Measurements from ENCODE around the gene ZC3HAV1. TPM values are rescaled to one million over a fixed set of nuclear protein-coding genes. Genes with fewer than 3 reads are reported as not detected.
"Not testable (repeated sequence)": the region's sequence is repeated elsewhere in the genome, so short reads cannot be mapped to it uniquely, and the experiment has no call there.

ZC3HAV1 gene
- polyA plus RNA-seq (ENCODE audit: insufficient read depth in 1 of 5, insufficient read length in 5 of 5, low replicate concordance in 1 of 5), result 10 to 100 TPM; 15.7 to 24.0 (median 17.5) TPM
- long read RNA-seq, donor 1, partial matches to known transcripts, result 0 of 1 reads
- long read RNA-seq, donor 1, other reads (novel, unspliced or antisense), result 0 of 1 reads
- long read RNA-seq, donor 2, full-length matches to known transcripts, result 1 of 1 reads
- long read RNA-seq, donor 2, partial matches to known transcripts, result 0 of 1 reads
- long read RNA-seq, donor 2, other reads (novel, unspliced or antisense), result 0 of 1 reads
- long read RNA-seq, donor 3, full-length matches to known transcripts, result 2 of 2 reads
- long read RNA-seq, donor 3, partial matches to known transcripts, result 0 of 2 reads
- long read RNA-seq, donor 3, other reads (novel, unspliced or antisense), result 0 of 2 reads
- long read RNA-seq, donor 4, result 0 reads
- long read RNA-seq, donor 5, full-length matches to known transcripts, result 2 of 2 reads
- long read RNA-seq, donor 5, partial matches to known transcripts, result 0 of 2 reads
- long read RNA-seq, donor 5, other reads (novel, unspliced or antisense), result 0 of 2 reads
- long read RNA-seq, donor 6, full-length matches to known transcripts, result 6 of 6 reads
- long read RNA-seq, donor 6, partial matches to known transcripts, result 0 of 6 reads
- long read RNA-seq, donor 6, other reads (novel, unspliced or antisense), result 0 of 6 reads
- long read RNA-seq, donor 7, full-length matches to known transcripts, result 5 of 5 reads
- long read RNA-seq, donor 7, partial matches to known transcripts, result 0 of 5 reads
- long read RNA-seq, donor 7, other reads (novel, unspliced or antisense), result 0 of 5 reads
- long read RNA-seq, donor 8, result 0 reads

DNA sequence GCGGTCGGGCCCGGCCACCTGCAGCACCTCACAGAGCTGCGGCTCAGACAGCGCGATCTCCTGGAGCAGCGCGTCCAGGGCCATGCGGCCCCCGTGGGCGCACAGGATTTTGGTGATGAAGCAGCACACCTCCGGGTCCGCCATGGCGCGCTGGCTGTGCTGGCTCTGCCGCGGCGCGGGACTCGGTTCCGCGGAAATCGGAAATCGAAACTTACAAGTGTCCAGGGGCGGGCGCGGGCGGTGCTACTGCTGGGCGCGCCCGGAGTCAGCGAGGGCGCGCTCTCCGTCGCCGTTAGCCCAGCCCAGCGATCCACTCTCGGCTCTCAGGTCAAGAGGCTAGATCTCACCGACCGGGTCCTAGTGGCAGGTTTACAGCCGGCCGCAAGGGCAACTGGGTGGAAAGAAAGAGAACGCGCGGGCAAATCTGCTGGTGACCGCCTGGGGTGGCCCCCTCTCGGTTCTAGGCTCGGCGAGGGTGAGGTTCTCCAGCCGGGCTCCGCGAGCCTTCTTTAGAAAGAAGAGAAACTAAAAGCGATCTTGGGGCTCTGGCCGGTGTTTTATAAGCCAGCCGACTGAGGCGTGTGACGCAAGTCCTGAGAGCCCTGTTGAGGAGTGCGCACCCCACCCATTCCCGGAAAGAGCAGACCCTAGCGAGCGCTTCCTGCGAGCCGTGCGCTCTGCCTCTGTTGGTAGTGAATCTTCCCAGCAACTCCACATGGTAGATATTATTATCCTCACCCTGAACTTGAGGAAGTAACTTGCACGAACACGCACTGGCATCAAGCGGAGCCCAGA, at the start of gene ZC3HAV1:
Gene ZC3HAV1 (minus strand): TSS at position 533 of the 795 bp plus-strand sequence. CDS start 389 bp downstream, at position 144.
- peak; percentile 81 to 82 for DNase-seq

DNA sequence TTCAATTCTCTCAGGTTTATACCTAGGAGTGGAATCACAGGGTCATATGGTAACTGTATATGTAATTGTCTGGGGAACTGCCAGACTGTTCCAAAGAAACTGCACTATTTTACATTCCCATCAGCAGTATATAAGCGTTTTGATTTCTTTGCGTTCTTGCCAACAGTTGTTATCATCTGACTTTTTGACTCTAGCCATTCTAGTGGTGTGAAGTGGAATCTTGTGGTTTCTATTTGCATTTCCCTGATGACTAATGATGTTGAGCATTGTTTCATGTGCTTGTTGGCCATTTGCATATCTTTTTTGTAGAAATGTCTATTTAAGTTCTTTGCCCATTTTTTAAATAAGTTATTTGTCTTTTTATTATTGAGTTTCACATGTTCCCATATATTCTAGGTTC, 44.3 kb upstream of the ZC3HAV1 start:
- no peak for DNase-seq

DNA sequence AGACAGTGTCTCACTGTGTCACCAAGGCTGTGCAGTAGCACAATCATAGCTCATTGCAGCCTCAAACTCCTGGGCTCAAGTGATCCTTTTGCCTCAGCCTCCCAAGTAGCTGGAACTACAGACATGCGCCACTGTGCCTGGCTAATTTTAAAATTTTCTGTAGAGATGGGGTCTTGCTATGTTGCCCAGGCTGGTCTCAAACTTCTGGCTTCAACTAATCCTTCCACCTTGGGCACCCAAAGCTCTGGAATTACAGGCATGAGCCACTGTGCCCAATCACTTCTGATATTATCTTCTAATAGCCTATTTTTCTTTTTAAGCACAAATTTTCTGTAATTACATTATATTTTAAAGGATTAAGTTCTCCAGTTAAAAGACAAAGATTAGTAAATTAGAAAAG, 42.6 kb upstream of the ZC3HAV1 start:
- DNase-seq, result no peak

DNA sequence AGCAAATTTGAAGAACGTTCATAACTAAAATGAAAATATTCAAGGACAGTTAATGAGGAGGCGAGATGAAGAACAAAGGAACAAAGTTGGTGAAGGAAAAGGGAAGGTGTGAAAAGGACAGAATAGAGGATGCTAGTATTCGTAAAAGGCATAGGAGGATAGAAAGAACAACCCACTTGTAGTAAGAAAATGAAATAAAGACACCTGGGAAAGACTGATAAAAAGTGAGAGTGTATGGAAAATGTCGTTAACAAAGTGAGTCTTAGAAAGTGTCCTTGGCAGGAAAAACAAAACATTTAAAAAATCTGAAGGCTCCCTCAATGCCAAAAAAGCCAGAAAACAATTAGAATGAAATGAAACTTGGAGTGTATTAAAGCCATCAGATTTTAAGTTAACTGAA, 29.6 kb upstream of the ZC3HAV1 start:
- DNase-seq, result no peak

DNA sequence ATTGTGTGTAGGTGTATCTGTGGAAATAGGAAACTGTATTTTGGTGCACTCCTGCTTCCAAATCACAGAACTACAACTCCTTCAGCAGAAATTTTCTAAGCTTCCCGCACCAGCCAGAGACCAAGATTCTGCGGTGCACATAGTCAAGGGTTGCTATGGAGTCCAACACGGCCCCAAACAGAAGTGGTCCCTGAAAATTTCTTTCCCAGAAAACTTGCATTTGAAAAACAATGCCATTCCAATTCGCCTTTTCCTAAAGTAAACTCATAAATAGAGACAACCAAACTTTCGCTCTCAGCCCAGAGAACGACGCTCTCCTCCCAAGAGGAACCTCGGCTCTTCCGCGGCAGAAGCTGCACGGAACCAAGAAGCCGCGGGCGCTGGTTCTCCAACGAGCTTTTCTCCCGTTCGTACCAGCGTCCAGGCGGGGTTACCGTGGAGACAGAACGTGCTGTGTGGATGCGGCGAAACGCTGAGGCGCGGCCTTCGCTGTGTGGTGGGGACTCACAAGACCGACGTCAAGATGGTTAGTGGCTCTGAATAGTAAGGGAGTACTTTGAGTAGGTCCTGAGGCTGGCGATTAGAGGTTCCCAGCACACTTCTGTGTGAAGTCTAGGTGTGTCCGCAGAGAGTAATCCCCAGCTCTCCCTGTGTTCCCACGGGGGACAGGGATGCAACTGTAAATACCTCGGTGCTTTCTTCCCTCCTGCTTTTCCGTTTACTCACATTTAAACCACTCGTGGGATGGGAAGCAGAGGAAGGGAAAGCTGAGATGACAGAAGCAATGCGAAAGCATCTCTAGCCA, 24.0 kb upstream of the ZC3HAV1 start:
- DNase-seq, result peak; percentile 87 to 88

DNA sequence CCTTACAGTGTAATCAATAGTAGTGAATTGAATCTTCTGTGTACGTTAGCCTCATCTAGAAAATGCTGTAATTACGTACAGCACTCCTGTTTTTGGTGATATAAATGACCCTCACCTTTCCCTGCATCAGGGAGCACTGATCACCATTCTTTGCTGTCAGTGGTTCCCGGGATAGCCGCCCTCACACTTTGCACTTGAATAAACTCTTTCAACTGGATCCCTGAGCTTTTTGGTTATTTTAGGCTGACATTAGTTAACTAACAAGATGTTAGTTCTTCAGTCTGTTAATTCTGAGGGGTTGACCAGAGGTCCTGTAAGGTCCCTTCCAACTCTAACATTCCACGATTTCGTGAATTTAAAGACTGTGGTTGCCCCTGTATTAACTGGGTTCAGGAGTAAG, 23.4 kb upstream of the ZC3HAV1 start:
- DNase-seq, result no peak

DNA sequence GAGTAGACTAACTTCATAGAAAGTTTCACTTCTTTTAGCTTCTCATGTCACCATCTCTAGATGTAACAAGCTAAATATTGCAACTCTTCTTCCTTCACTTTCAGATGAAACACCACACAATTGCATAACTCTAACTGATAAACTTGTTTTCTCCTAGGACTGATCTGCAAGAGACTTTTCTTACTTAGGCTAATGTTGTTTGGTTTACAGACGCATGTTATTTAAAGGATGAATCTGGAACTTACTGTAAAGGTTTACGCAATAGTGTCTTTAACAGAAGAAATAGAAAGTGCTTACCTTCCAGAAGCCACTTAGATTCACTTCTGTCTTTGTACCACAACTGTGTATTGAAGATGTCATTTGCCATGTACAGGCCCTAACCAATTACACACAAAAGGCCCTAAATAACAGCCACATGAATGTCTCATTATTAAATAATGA, 22.1 kb upstream of the ZC3HAV1 start:
- DNase-seq, result no peak

DNA sequence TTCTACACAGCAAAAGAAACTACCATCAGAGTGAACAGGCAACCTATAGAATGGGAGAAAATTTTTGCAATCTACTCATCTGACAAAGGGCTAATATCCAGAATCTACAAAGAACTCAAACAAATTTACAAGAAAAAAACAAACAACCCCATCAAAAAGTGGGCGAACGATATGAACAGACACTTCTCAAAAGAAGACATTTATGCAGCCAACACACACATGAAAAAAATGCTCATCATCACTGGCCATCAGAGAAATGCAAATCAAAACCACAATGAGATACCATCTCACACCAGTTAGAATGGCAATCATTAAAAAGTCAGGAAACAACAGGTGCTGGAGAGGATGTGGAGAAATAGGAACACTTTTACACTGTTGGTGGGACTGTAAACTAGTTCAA, 20.3 kb upstream of the ZC3HAV1 start:
- DNase-seq, result not testable (repeated sequence)

DNA sequence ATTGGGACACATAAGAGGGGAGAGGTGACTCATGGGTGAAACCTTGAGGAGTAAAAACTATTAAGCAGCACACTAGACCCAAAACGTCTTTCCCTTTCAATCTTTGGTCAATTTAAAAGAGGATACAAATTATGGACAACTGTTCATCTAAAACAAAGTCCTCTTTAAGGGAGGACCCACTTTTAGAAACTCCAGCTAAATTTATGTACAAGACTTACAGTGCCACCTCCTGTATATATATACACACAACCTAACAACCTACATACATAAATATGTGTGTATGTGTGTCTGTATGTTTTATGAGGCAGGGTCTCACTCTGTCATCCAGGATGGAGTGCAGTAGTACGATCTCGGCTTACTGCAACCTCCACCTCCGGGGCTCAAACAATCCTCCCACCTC, 18.1 kb upstream of the ZC3HAV1 start:
- no peak for DNase-seq

DNA sequence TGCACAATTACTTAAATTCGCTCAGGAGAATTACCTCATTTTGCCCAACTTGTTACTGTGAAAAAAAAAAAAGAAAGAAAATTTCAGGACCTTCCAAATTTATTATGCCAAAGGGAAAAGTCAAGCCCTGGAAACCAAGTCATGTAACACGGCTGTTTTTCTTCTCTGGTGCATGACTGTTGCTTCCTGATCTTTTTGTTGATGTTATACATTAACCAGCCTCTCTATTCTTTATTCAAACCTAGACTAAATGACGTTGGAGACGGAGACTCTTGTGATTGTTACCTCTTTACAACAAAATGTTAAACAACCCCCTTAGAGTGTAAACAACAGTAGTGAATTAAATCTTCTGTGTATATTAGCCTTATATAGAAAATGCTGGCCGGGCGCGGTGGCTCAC, 16.1 kb upstream of the ZC3HAV1 start:
- no peak for DNase-seq

DNA sequence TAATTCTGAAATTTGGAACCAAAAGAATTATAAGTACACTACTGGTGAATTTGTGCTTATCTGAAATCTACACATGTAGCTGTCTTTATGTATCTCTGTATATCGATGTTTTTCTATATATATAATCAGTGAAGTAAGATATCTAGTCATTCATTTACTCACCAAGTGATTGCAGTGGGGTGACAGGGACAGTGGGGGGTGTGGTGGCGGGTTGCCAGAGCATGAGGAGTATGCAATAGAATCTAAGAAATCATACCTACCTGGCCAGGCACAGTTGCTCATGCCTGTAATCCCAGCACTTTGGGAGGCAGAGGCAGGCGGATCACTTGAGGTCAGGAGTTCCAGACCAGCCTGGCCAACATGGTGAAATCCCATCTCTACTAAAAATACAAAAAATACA, 15.5 kb upstream of the ZC3HAV1 start:
- DNase-seq, result not testable (repeated sequence)

DNA sequence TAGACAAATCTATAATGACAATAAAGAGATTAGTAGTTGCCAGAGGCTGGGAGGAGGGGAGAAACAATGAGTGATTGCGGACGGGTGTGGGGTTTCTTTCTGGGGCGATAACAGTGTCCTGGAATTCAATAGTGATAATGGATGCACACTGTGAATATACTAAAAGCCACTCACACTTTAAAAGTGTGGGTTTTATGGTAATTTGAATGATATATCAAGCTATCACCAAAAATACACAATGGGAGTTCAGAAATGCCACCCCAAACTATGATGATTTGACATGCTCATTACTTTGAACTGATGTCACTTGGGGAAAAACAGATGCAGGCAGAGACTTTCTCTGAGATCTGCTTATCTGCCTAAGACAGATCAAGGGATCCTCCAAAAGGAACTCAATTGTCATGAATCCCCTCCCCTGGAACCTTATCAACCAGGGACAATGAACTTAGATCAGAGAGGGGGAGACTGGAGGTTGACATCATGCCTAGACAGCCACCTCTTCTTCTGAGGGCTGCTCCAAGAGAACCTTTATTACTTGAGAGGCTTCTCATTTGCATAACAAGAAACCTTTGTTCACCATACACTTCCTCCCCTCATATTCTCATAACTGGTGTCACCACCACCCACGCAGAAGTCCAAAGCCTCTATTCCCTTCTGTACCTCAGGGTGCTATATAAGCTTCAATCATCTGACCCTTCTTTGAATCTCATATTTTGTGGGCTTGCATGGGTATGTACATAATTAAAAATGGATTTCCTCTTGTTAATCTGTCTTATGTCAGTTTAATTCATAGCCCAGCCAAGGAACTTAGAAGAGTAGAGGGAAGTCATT, 14.8 kb upstream of the ZC3HAV1 start:
- no peak for DNase-seq

DNA sequence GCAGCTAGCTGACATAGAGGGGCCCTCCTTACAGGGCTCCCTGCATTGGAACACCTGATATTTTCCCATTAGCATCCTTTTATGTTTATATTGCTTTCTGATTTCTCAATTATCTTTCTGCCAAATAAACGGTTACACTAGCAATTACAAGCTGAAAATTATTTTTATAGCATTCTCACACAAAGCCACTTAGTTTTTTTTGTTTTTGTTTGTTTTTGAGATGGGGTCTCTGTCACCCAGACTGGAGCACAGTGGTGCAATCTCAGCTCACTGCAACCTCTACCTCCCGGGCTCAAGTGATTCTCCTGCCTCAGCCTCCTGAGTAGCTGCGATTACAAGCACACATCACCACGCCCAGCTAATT, 9.9 kb upstream of the ZC3HAV1 start:
- no peak for DNase-seq

DNA sequence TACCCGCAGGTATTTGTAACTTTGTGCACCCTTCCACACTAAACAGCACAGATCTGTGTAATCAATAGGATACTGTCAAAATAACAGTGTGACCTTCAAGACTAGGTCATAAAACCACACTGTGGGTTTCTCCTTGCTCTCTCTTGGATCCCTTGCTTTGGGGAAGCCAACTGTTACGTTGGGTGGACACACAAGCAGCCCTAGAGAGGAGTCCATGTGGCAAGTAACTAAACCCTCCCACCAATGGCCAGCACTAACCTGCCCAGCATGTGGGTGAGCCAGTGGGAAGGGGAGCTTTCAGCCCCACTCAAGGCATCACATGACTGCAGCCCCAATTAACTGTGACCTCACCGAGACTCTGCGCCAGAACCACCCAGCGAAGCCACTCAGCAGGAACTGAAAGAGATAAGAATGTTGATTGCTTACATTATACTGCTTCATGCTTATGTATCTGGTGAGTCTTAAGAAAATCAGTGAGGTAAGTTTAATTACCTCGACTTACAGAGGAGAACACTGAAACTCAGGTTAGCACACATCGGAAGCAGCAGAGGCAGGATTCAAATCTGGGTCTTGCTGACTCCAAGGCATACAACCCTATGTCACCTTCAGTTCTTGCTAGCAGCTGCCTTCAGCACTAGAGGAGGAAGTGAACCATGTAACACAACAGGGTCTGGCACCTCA, 9.4 kb upstream of the ZC3HAV1 start:
- DNase-seq, result no peak

DNA sequence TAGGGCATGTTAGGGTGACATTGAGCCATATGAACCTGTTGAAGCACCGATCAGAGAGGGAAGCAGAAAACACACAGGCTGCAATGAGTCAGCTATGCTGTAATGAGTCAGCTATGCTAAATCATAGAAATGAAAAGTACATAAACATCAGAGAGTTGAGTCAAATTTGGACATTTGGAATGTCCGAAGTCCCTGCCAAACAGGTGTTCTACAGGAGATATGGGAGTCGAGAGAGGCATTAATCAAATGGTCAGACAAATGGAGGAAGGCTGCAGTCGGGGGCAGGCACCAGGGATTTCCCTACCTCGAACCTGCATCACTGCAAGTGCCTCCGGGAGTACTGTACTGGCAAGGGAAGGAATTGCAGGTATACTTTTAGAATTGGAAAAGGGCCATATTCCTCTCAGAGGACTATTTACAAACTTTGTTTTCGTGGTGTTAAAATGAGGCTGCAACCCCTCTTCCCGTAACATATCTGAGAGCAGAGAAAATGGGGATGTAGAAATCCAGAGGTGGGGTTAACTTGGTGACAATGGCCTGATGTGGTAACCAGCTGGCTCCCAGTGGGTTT, 8.8 kb upstream of the ZC3HAV1 start:
- DNase-seq, result no peak

DNA sequence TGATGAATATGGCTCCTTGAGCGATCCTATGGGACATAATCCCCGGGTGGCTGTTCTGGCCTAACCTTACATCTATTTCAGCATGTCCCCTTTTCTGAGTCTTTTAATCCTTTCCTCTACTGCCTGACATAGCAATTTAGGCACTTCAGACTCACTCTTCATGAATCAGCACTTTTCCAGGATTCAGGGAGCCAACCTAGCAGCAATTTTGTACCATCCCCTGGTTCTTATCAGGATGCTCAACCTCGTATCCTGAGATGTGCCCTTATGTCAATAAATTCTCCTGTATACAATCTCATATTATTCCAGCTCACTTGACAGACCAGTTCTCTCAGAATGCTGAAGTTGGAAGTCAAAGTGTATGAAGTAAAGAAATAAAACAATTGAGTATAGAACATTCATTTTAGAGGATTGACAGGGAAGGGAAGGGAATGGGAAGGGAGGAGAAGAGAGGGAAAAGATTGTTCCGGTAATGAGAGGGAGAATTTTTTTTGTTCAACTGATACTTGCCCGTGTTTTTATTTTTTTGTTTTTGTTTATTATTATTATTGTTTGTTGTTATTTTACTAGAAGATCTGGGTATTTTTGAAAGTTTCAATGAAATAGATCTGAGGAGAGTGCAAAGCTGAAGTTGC, 8.2 kb upstream of the ZC3HAV1 start:
- no peak for DNase-seq

DNA sequence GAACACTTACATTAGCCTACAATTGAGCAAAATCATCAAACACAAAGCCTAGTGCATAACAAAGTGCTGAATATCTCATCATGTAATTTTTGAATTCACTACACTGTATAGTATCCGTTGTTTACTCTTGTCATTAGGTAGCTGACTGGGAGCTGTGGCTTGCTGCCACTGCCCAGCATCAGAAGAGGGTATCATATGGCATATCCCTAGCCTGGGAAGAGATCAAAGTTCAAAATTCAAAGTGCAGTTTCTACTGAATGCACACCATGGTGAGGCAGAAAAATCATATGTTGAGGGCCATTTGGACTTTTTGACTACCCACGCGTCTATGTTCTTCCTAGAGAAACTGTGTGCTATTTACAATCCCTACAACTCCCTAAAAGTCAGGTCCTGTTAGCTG, 7.5 kb upstream of the ZC3HAV1 start:
- no peak for DNase-seq

DNA sequence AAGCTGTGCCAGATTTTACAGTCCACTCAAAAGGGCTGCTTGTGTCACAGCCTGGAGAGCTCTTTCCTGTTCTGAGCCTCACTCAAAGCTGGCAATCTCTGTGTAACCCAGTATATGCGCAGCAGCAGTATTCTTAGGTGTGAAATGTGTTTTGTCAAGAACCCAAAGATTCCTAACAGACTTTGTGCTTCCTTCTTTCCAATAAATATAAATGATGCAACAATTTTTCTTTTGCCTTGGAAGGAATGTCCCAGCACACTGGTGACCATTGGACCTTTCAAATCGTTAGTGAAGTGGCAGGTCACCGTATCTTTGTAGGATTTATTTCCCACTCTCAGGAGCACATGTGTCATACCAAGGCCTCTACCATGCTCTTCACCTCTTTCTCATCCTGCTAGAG, 5.6 kb upstream of the ZC3HAV1 start:
- no peak for DNase-seq

DNA sequence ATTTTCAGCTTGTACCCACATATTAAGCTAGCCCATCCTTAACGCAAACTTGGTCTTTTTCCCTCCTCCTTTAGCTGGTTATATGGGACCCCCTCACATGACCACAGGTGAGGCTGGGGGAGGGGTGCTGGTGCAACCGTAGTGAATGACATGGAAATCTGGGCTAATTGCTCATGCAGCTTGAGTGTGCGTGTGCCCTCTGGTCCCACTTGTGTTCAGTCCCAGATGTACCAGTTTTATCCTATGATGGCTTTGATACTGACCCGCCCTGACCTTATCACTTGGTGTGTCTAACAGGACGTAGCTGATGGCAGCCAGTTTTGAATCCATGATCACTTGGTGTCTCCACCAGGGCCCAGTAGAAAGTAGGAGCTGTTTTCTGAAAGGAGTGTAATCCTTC, 5.1 kb upstream of the ZC3HAV1 start:
- DNase-seq, result no peak
